ENCODE measurements around the gene WNT9A.
A peak's percentile ranks its signal among the peaks of the same experiment; 100 is the strongest.

Gene WNT9A

GRCh38 chr1:227939791-227940771 is 7.7 kb downstream of the WNT9A start:
- no peak for DNase-seq

GRCh38 chr1:227938911-227939790 is 8.6 kb downstream of the WNT9A start:
- no peak for DNase-seq

GRCh38 chr1:227938276-227938675 is 9.5 kb downstream of the WNT9A start:
- DNase-seq, result no peak

GRCh38 chr1:227937838-227938145 is 9.9 kb downstream of the WNT9A start:
- no peak for DNase-seq

GRCh38 chr1:227937031-227937837 is 10.5 kb downstream of the WNT9A start:
- DNase-seq, result no peak

- no peak for DNase-seq
Measured at GRCh38 chr1:227935826-227936225, 11.9 kb downstream of the WNT9A start.

GRCh38 chr1:227934476-227935313 is 13.0 kb downstream of the WNT9A start:
- peak; percentile 68 for DNase-seq

- DNase-seq, result no peak
Measured at GRCh38 chr1:227929751-227930472, 17.8 kb downstream of the WNT9A start.

GRCh38 chr1:227928811-227929375 is 18.8 kb downstream of the WNT9A start:
- no peak for DNase-seq

- no peak for DNase-seq
Measured at GRCh38 chr1:227927971-227928741, 19.6 kb downstream of the WNT9A start.

GRCh38 chr1:227926896-227927885 is 20.5 kb downstream of the WNT9A start:
- no peak for DNase-seq

GRCh38 chr1:227926216-227926791 is 21.4 kb downstream of the WNT9A start:
- no peak for DNase-seq

GRCh38 chr1:227925582-227926198 is 22.0 kb downstream of the WNT9A start:
- no peak for DNase-seq

- no peak for DNase-seq
Measured at GRCh38 chr1:227924833-227925574, 22.7 kb downstream of the WNT9A start.

GRCh38 chr1:227924168-227924832 is 23.4 kb downstream of the WNT9A start:
- DNase-seq, result no peak

GRCh38 chr1:227923353-227924167 is 24.2 kb downstream of the WNT9A start:
- DNase-seq, result no peak

All from stimulated activated CD8-positive, alpha-beta memory T cell treated with anti-CD3 and anti-CD28 coated beads, Interleukin-4, amount 100 ng/mL, for 48 hours (primary cell).